ENCODE results near the gene OR10K1.
"Not testable (repeated sequence)": the region's sequence is repeated elsewhere in the genome, so short reads cannot be mapped to it uniquely, and the experiment has no call there.

Gene OR10K1

DNA sequence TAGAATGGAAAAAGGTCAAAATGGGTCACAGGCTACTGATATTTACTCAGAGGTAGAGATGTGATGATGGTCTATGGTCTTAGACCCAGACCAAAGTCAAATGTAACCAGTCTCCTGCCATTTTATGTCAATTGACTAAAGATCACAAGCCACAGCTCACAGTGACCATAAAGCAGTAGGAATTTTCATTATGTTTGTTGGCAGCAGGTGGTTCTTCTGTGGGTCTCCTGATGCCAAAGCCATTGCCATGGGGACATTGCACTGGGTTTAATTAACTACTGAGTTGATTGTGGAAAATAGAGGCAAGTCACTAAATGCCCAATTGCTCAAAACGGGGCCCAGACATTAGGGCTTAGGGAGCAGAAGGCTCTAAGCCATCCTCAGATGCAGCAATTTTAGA, 35.5 kb upstream of the OR10K1 start, which contains the start of gene OR10K2:
TSS of gene OR10K2 (minus strand) at position 101 of the 400 bp plus-strand sequence. CDS start 5,371 bp downstream, outside the sequence.
- H3K27me3 ChIP-seq (ENCODE audit: insufficient read depth, low read depth, severe bottlenecking), result peaks cover 47% of the 10 kb centered on the region
- TF ChIP-seq, protein P1, sequence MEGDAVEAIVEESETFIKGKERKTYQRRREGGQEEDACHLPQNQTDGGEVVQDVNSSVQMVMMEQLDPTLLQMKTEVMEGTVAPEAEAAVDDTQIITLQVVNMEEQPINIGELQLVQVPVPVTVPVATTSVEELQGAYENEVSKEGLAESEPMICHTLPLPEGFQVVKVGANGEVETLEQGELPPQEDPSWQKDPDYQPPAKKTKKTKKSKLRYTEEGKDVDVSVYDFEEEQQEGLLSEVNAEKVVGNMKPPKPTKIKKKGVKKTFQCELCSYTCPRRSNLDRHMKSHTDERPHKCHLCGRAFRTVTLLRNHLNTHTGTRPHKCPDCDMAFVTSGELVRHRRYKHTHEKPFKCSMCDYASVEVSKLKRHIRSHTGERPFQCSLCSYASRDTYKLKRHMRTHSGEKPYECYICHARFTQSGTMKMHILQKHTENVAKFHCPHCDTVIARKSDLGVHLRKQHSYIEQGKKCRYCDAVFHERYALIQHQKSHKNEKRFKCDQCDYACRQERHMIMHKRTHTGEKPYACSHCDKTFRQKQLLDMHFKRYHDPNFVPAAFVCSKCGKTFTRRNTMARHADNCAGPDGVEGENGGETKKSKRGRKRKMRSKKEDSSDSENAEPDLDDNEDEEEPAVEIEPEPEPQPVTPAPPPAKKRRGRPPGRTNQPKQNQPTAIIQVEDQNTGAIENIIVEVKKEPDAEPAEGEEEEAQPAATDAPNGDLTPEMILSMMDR (IDR thresholded peaks at IDR 0.05; ENCODE audit: low read depth, low read length), result no peak
- no peak within 1 kb of the TSS for H3K27ac ChIP-seq
- H3K4me3 ChIP-seq (ENCODE audit: low read depth, low read length), result no peak within 1 kb of the TSS
- no peak for DNase-seq
- no peaks in the 10 kb centered on the region for H3K36me3 ChIP-seq
- H3K9me3 ChIP-seq (ENCODE audit: severe bottlenecking), result no peaks in the 10 kb centered on the region

DNA sequence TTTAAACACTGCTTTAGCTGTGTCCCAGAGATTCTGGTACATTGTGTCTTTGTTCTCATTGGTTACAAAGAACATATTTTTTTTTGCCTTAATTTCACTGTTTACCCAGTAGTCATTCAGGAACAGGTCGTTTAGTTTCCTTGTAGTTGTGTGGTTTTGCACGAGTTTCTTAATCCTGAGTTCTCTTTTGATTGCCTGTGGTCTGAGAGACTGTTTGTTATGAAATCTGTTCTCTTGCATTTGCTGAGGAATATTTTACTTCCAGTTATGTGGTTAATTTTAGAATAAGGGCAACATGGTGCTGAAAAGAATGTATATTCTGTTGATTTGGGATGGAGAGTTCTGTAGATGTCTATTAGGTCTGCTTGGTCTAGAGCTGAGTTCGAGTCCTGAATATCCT, 31.5 kb upstream of the OR10K1 start:
- H3K27me3 ChIP-seq (ENCODE audit: insufficient read depth, low read depth, severe bottlenecking), result peaks cover 57% of the 10 kb centered on the region
- H3K9me3 ChIP-seq (ENCODE audit: severe bottlenecking); DNase-seq: not testable (repeated sequence)

DNA sequence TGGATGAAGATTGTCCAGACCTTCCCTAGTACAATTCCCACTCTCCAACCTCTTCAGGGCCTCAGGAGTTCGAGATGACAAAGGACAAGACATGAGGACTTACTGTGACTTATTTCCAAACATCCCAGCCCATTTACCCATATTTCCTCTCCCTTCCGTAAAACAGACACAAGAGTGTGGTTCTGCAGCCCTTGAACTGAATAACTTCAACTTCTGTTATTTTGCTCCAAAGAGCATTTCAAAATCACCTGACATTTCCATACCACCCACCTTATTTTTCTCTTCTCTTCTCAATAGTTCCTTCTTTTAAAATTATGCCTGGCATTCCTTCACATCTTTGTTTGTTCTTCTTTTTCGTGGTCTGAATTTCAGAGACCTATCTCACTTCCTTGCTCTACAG, 26.9 kb upstream of the OR10K1 start:
- DNase-seq, result no peak
- Histone ChIP-seq H3K36me3 (no peaks in the 10 kb centered on the region), H3K4me3 (ENCODE audit: low read depth, low read length) (no peak overlapping the region), H3K27ac (no peak overlapping the region), H3K27me3 (ENCODE audit: insufficient read depth, low read depth, severe bottlenecking) (peaks cover 72% of the 10 kb centered on the region), H3K9me3 (ENCODE audit: severe bottlenecking) (no peaks in the 10 kb centered on the region)
- TF ChIP-seq, protein P1 (IDR thresholded peaks at IDR 0.05; ENCODE audit: low read depth, low read length), result no peak

More for the DNA sequence above, 31.5 kb upstream of the OR10K1 start:
- not testable (repeated sequence) for H3K4me3 ChIP-seq (ENCODE audit: low read depth, low read length); H3K36me3 ChIP-seq; H3K27ac ChIP-seq

DNA sequence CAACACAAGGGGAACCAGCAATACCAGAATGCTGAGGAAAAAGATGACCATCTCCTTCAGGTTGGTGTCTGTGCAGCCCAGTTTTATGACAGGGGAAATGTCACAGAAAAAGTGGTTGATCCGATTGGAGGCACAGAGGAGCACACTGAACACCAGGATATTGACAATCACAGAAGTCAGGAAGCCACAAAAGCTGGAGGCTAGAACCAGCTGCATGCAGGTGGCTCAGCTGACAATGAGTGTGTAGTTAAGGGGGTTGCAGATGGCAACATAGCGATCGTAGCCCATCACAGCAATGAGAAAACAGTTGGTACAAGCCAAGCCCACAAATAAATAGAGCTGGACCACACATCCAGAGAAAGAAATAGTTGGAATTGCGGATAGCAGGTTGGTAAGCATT, 16.3 kb upstream of the OR10K1 start:
- no peak overlapping the region for H3K4me3 ChIP-seq (ENCODE audit: low read depth, low read length)
- peaks cover 36% of the 10 kb centered on the region for H3K27me3 ChIP-seq (ENCODE audit: insufficient read depth, low read depth, severe bottlenecking)
- no peak overlapping the region for H3K27ac ChIP-seq
- H3K36me3 ChIP-seq, result no peaks in the 10 kb centered on the region
- TF ChIP-seq, protein P1 (IDR thresholded peaks at IDR 0.05; ENCODE audit: low read depth, low read length), result no peak
- DNase-seq, result no peak
- H3K9me3 ChIP-seq (ENCODE audit: severe bottlenecking), result no peaks in the 10 kb centered on the region

DNA sequence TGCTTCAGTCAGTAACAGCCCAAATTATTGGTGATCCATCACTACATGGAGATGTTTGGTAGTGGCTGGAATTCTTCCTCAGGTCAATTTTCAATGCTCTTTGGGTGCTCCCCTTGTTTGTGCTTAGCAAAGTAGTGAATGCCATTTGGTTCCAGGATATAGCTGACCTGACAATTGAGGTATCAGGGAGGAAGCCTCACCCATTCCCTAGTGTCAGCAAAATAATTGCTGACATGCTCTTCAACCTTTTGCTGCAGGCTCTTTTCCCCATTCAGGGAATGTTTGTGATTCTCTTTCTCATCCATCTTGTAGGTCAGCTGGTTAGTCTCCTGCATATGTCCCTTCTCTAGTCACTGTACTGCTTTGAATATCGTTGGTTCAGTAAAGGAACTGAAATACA, 7.1 kb upstream of the OR10K1 start:
- TF ChIP-seq, protein P1 (IDR thresholded peaks at IDR 0.05; ENCODE audit: low read depth, low read length), result no peak
- Histone ChIP-seq H3K9me3 (ENCODE audit: severe bottlenecking) (no peaks in the 10 kb centered on the region), H3K27me3 (ENCODE audit: insufficient read depth, low read depth, severe bottlenecking) (peaks cover 45% of the 10 kb centered on the region), H3K36me3 (no peaks in the 10 kb centered on the region), H3K4me3 (ENCODE audit: low read depth, low read length) (no peak overlapping the region), H3K27ac (no peak overlapping the region)
- no peak for DNase-seq

DNA sequence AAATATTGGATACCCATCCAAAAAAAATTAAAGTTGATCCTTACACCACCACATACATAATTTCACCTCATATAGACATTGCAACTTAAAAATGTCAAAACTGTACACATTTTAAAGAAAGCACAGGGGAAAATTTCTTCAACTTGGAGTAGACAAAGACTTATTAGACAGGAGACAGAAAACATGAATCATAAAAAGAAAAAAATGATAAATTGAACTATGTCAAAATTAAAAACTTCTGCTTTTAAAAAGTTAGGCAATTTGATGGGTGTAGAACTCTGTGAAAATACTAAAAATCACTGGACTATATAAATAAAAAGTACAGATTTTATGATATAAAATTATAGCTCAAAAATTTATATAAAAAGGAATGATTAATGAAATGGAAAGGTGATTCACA, 4.4 kb upstream of the OR10K1 start:
- TF ChIP-seq, protein P1 (IDR thresholded peaks at IDR 0.05; ENCODE audit: low read depth, low read length), result no peak
- Histone ChIP-seq H3K27ac (no peak overlapping the region), H3K9me3 (ENCODE audit: severe bottlenecking) (no peaks in the 10 kb centered on the region), H3K4me3 (ENCODE audit: low read depth, low read length) (no peak overlapping the region), H3K36me3 (no peaks in the 10 kb centered on the region), H3K27me3 (ENCODE audit: insufficient read depth, low read depth, severe bottlenecking) (peaks cover 47% of the 10 kb centered on the region)
- no peak for DNase-seq

Data from WERI-Rb-1 (cell line).